Nephron (organoid): ENCODE results near the gene NAPEPLD.
"Not testable (repeated sequence)": the region's sequence is repeated elsewhere in the genome, so short reads cannot be mapped to it uniquely, and the experiment has no call there.

Experiments
- H3K27ac Mint-ChIP-seq, 3 experiments: 2 replicates each; pipeline ENCODE4 v1.8.0; 2020; ENCODE audit warnings: mixed read lengths in 3 of 3, mild to moderate bottlenecking in 2 of 3, moderate library complexity in 1 of 3
- H3K27me3 Mint-ChIP-seq: 2 replicates; pipeline ENCODE4 v1.8.0; 2021; ENCODE audit warnings: low read depth, mild to moderate bottlenecking, moderate library complexity, mixed read lengths
- H3K36me3 Mint-ChIP-seq: 2 replicates; pipeline ENCODE4 v1.8.0; 2020; ENCODE audit warnings: low read depth, mixed read lengths
- H3K4me1 Mint-ChIP-seq: 2 replicates; pipeline ENCODE4 v1.8.0; 2020; ENCODE audit warnings: mixed read lengths
- H3K4me3 Mint-ChIP-seq, 3 experiments: 2 replicates each; pipeline ENCODE4 v1.8.0; 2020; ENCODE audit warnings: mild to moderate bottlenecking in 3 of 3, mixed read lengths in 3 of 3, moderate library complexity in 2 of 3
- H3K9me3 Mint-ChIP-seq: 2 replicates; pipeline ENCODE4 v1.8.0; 2020; ENCODE audit warnings: mixed read lengths
- CTCF ChIP-seq, 3 experiments: fragments of 200-600 bp; sonication (generic); IDR thresholded peaks; one replicate each; pipeline ENCODE4 v1.5.0; 2021; ENCODE audit warnings: antibody characterized with exemption in 3 of 3; ENCODE audit not compliant: unreplicated experiment in 3 of 3

The NAPEPLD gene

GRCh38 chr7:103058122-103058521, 90.8 kb downstream of the NAPEPLD start:
- Mint-ChIP-seq H3K27me3 (no peaks in the 10 kb centered on the region), H3K4me3 (no peak overlapping the region), H3K27ac (no peak overlapping the region), H3K36me3 (peaks cover 11% of the 10 kb centered on the region), H3K4me1 (no peaks in the 10 kb centered on the region), H3K9me3 (no peaks in the 10 kb centered on the region)
- no peak for TF ChIP-seq CTCF (IDR thresholded peaks at IDR 0.05; ENCODE audit: unreplicated experiment in 3 of 3)

- not testable (repeated sequence) for H3K27me3 Mint-ChIP-seq, H3K9me3 Mint-ChIP-seq, H3K4me3 Mint-ChIP-seq, H3K27ac Mint-ChIP-seq, H3K4me1 Mint-ChIP-seq
- peaks cover 11% of the 10 kb centered on the region for H3K36me3 Mint-ChIP-seq
Measured at GRCh38 chr7:103056006-103056405, 92.9 kb downstream of the NAPEPLD start.

- Mint-ChIP-seq H3K4me3 (no peak overlapping the region), H3K36me3 (peaks cover 41% of the 10 kb centered on the region)
- TF ChIP-seq CTCF (IDR thresholded peaks at IDR 0.05; ENCODE audit: unreplicated experiment in 3 of 3), result no peak
Measured at GRCh38 chr7:103051519-103051918, 97.4 kb downstream of the NAPEPLD start.

More at GRCh38 chr7:103051519-103051918, 97.4 kb downstream of the NAPEPLD start:
- H3K9me3 Mint-ChIP-seq, result peaks cover 22% of the 10 kb centered on the region
- H3K27ac Mint-ChIP-seq, result no peak overlapping the region
- no peaks in the 10 kb centered on the region for H3K27me3 Mint-ChIP-seq
- no peaks in the 10 kb centered on the region for H3K4me1 Mint-ChIP-seq
